Mesodermal cell (in vitro differentiated cells): ENCODE measurements around the gene SDK1.

Experiments used
- H3K27ac ChIP-seq: 2 replicates; pipeline ENCODE4 v1.7.0; 2013; ENCODE audit warnings: mild to moderate bottlenecking, low read depth, low read length, moderate library complexity; ENCODE audit not compliant: severe bottlenecking
- H3K36me3 ChIP-seq: 2 replicates; pipeline ENCODE4 v1.7.1; 2013; ENCODE audit warnings: mild to moderate bottlenecking, low read length, moderate library complexity; ENCODE audit not compliant: control insufficient read depth, insufficient read depth
- H3K4me1 ChIP-seq: one replicate; pipeline ENCODE4 v1.7.1; 2013; ENCODE audit warnings: mild to moderate bottlenecking, low read length; ENCODE audit not compliant: insufficient read depth, control insufficient read depth, poor library complexity, severe bottlenecking
- H3K4me3 ChIP-seq: 2 replicates; pipeline ENCODE4 v1.7.0; 2013; ENCODE audit warnings: low read length, control low read depth, mild to moderate bottlenecking; ENCODE audit not compliant: insufficient read depth, poor library complexity, severe bottlenecking; ENCODE audit errors: extremely low read depth
- H3K9me3 ChIP-seq: 2 replicates; pipeline ENCODE4 v1.7.1; 2013; ENCODE audit warnings: mild to moderate bottlenecking, low read length, moderate library complexity; ENCODE audit not compliant: control insufficient read depth
- WGBS, 2 experiments: methylation state at CpG; one replicate each; pipeline ENCODE4 v1.1.5; 2013; ENCODE audit warnings: missing lambda C conversion rate in 2 of 2; ENCODE audit not compliant: insufficient coverage in 2 of 2; 5-methylcytosine and 5-hydroxymethylcytosine counted together

The SDK1 gene

DNA sequence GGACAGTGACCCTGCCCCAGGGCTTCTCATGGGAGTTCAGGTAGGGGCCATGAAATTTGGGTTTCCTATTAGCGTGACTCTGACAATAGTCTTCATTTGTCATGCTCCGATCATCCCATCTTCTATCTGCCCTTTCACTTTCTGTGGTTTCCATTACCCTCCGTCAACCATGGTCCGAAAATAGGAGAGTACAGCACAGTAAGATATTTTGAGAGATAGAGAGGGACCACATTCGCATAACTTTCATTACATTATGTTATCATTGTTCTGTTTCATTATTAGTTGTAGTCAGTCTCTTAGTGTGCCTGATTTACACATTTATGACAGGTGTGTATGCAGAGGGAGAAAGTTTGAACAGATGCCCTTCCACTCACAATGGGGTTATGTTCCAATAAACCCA, 649.2 kb downstream of the SDK1 start:
- H3K4me3 ChIP-seq, result no peak overlapping the region
- no peaks in the 10 kb centered on the region for H3K36me3 ChIP-seq
- no peaks in the 10 kb centered on the region for H3K4me1 ChIP-seq
- WGBS, 2 experiments, result 100% methylated on average over 2 of the region's 5 CpGs; no CpG with 5 or more reads in 1 of the 2 experiments
- no peak overlapping the region for H3K27ac ChIP-seq
- H3K9me3 ChIP-seq, result no peaks in the 10 kb centered on the region

GRCh38 chr7:3951316-3952055, 650.4 kb downstream of the SDK1 start:
- 96 to 97% methylated on average over 32 to 33 of the region's 33 CpGs for WGBS, 2 experiments
- Histone ChIP-seq H3K36me3 (no peaks in the 10 kb centered on the region), H3K27ac (no peak overlapping the region), H3K4me1 (peaks cover 8% of the 10 kb centered on the region), H3K4me3 (no peak overlapping the region), H3K9me3 (no peaks in the 10 kb centered on the region)

- WGBS, 2 experiments, result 90 to 95% methylated on average over 5 to 6 of the region's 6 CpGs
- Histone ChIP-seq H3K9me3 (no peaks in the 10 kb centered on the region), H3K4me3 (no peak overlapping the region), H3K4me1 (peaks cover 8% of the 10 kb centered on the region), H3K27ac (no peak overlapping the region), H3K36me3 (no peaks in the 10 kb centered on the region)
Measured at GRCh38 chr7:3953133-3953532, 652.1 kb downstream of the SDK1 start.

- 96 to 100% methylated on average over 3 to 5 of the region's 7 CpGs for WGBS, 2 experiments
- no peaks in the 10 kb centered on the region for H3K9me3 ChIP-seq
- no peaks in the 10 kb centered on the region for H3K36me3 ChIP-seq
- no peak overlapping the region for H3K27ac ChIP-seq
- peaks cover 8% of the 10 kb centered on the region for H3K4me1 ChIP-seq
- H3K4me3 ChIP-seq, result no peak overlapping the region
Measured at GRCh38 chr7:3953946-3954345, 652.9 kb downstream of the SDK1 start.

GRCh38 chr7:3955026-3955425, 654.0 kb downstream of the SDK1 start:
- no peak overlapping the region for H3K4me3 ChIP-seq
- H3K9me3 ChIP-seq, result no peaks in the 10 kb centered on the region
- peaks cover 8% of the 10 kb centered on the region for H3K4me1 ChIP-seq
- WGBS, 2 experiments, result 80 to 97% methylated on average over 10 of the region's 11 CpGs
- no peak overlapping the region for H3K27ac ChIP-seq
- H3K36me3 ChIP-seq, result no peaks in the 10 kb centered on the region

DNA sequence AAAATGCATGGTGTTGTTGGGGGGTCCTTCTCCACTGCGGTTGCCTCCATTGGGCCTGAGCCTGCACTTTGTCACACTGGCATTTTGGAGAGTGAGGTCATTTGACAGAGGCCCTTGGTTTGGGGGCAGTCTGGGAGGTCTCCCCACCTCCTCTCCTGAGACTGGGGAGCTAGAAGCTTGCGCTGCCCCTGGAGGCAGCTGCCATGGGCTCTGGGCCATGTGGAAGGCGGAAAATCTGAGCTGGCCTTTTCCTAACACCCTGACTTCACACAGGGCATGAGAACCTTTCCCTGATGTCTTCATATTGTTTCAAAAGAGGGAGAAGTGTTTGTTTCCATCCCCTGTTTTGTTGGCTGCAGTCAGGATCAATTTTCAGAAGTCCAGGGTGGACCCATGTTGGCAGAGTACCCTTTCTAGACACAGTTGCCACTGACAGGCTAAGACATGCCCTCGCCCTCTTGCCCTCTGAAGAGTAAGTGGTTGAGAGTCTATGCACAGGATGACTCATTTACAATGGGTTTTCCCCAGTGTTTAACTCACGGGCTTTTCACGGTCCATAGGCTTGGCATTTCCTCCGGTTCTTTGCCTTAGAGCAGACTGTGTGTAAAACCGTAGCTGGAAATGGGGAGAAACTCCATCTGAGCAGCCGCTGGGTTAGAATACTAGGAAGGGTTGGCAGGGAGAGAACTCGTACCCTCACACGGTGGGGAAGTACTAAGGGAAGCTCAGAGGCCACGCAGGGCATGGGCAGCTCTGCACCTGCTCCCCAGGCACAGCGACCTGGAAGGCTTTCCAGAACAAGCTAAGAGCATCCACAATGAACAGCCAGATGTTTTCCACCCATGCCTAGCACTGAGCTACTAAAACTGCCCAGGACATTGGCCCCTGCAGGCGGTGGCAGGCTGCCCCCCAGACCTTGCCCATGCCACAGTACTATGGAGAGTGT, 655.0 kb downstream of the SDK1 start:
- Histone ChIP-seq H3K4me1 (peaks cover 8% of the 10 kb centered on the region), H3K27ac (peak overlapping the region; percentile 16)
- WGBS, 2 experiments, result 85 to 95% methylated on average over 9 to 12 of the region's 14 CpGs

DNA sequence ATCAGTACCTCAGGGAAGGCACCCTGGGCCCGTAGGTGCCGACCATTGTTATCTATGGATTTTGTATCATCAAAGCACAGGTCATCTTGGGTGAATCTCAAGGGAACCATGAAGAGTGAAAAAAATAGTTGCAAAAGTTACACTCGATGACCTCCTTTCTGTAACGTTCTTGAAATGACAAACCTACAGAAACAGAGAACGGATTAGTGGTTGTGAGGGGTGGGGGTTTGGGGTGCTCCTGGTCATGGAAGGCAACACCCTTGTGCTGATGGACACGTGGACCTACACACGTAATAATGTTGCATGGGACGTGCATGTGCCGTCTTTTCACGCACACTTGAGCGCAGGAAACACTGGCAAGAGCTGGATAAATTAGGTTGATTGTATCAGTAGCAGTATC, 655.9 kb downstream of the SDK1 start:
- WGBS, 2 experiments, result 92 to 98% methylated on average over 11 of the region's 11 CpGs
- H3K4me1 ChIP-seq, result peaks cover 8% of the 10 kb centered on the region

More for the DNA sequence above, 655.0 kb downstream of the SDK1 start:
- Histone ChIP-seq H3K9me3 (no peaks in the 10 kb centered on the region), H3K36me3 (no peaks in the 10 kb centered on the region), H3K4me3 (no peak overlapping the region)

DNA sequence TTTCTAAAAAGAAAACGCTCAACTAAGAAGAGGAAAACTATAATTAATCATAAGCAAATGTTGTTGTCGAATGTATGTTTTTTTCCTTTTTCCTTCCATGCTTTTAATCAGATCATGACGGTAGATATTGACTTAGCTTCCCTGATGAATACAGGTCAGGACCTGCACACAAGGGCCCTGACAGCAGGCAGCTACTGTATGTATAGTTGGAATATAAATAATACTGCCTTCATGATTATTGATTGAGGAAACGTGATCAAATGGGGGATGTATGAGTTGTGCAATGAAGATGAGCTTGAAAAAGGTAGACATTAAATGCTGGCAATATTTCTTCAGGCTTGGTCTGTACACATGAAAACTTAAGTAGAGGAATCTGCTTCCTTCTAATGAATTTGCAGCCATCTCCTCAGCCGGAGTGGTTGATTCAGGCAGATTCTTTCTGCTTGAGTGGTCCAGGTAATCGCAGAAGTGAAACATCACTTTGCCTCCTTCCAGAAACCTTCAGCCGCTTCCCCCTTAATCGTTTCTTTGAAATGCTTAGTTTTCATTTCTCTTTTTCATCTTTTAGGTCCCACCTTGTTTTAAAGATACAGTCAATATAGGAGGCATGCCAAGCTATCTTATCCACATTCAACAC, 656.5 kb downstream of the SDK1 start:
- Histone ChIP-seq H3K4me1 (peaks cover 8% of the 10 kb centered on the region), H3K4me3 (no peak overlapping the region), H3K36me3 (no peaks in the 10 kb centered on the region), H3K27ac (no peak overlapping the region), H3K9me3 (no peaks in the 10 kb centered on the region)
- 87 to 88% methylated on average over 3 to 4 of the region's 8 CpGs for WGBS, 2 experiments

More for the DNA sequence above, 655.9 kb downstream of the SDK1 start:
- no peak overlapping the region for H3K27ac ChIP-seq
- no peaks in the 10 kb centered on the region for H3K9me3 ChIP-seq
- H3K36me3 ChIP-seq, result no peaks in the 10 kb centered on the region
- no peak overlapping the region for H3K4me3 ChIP-seq

- whole genome bisulfite sequencing, 2 experiments, result 100% methylated on average over 1 of the region's 5 CpGs; no CpG with 5 or more reads in 1 of the 2 experiments
- no peaks in the 10 kb centered on the region for H3K36me3 ChIP-seq
- H3K4me3 ChIP-seq, result no peak overlapping the region
- H3K27ac ChIP-seq, result no peak overlapping the region
- H3K4me1 ChIP-seq, result peaks cover 8% of the 10 kb centered on the region
- H3K9me3 ChIP-seq, result no peaks in the 10 kb centered on the region
Measured at GRCh38 chr7:3958109-3958483, 657.0 kb downstream of the SDK1 start.

DNA sequence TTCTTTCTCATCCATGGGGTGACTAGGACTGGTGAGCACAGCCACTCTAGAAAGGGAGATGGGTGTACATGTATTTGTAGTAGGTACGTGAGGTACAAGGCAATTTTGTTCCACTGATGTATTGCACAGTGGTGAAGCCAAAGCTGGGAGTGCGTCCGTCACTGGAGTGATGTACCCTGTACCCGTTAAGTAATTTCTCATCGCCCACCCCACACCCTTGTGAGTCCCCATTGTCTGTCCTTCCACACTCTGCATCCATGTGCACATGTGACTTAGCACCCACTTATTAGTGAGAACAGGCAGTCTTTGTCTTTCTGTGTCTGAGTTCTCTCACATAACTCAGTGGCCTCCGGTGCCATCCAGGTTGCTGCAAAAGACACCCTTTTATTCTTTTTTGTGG, 658.3 kb downstream of the SDK1 start:
- H3K27ac ChIP-seq, result no peak overlapping the region
- peaks cover 8% of the 10 kb centered on the region for H3K4me1 ChIP-seq
- H3K36me3 ChIP-seq, result no peaks in the 10 kb centered on the region
- no peak overlapping the region for H3K4me3 ChIP-seq
- WGBS, 2 experiments, result 89 to 93% methylated on average over 5 of the region's 6 CpGs
- no peaks in the 10 kb centered on the region for H3K9me3 ChIP-seq
